Transverse colon (tissue), 4 donors: ENCODE results near the gene TNS1. TPM values are rescaled to one million over a fixed set of nuclear protein-coding genes. Genes with fewer than 3 reads are reported as not detected.

Source experiments
- DNase-seq: peaks from one replicate; pipeline ENCODE4 v3.0.0-alpha.2; 2019
- H3K27ac ChIP-seq, 4 donors: fragments of 200-600 bp; sonication (generic); 2 replicates each; pipeline ENCODE4 v1.5.1; 2016 to 2018; ENCODE audit warnings: inconsistent platforms in 4 of 4
- H3K27me3 ChIP-seq: fragments of 200-600 bp; sonication (generic); 2 replicates; pipeline ENCODE4 v1.5.1; 2017; ENCODE audit warnings: inconsistent platforms
- H3K36me3 ChIP-seq, 4 donors: fragments of 200-600 bp; sonication (generic); 2 replicates each; pipeline ENCODE4 v1.5.1; 2017 to 2019; ENCODE audit warnings: inconsistent platforms in 4 of 4
- H3K4me1 ChIP-seq, 4 donors: fragments of 200-600 bp; sonication (generic); 2 replicates each; pipeline ENCODE4 v1.5.1; 2017 to 2020; ENCODE audit warnings: inconsistent platforms in 4 of 4
- H3K4me3 ChIP-seq, 4 donors: fragments of 200-600 bp; sonication (generic); 1 replicate in 1 of 4; 2 replicates in 3 of 4; pipeline versions ENCODE4 v1.5.1 to v1.6.1; 2017 to 2019; ENCODE audit warnings: inconsistent platforms in 4 of 4
- H3K9me3 ChIP-seq, 2 donors: fragments of 200-600 bp; sonication (generic); 2 replicates each; pipeline ENCODE4 v1.5.1; 2017 to 2019; ENCODE audit warnings: inconsistent platforms in 2 of 2
- CTCF ChIP-seq, 5 experiments: fragments of 200-600 bp in 3 of 5; fragments of 450-650 bp in 2 of 5; sonication (generic) in 3 of 5; IDR thresholded peaks; 1 replicate in 2 of 5; 2 replicates in 3 of 5; pipeline ENCODE4 v1.5.1; 2016 to 2017; ENCODE audit warnings: antibody characterized with exemption in 5 of 5, inconsistent platforms in 3 of 5, mild to moderate bottlenecking in 2 of 5, moderate library complexity in 1 of 5
- EP300 ChIP-seq: sonication (generic); formaldehyde crosslinking; IDR thresholded peaks from one replicate; pipeline ENCODE4 v1.6.1; 2017; ENCODE audit warnings: antibody characterized with exemption, low read depth
- POLR2A ChIP-seq: fragments of 450-650 bp; IDR thresholded peaks from one replicate; pipeline ENCODE4 v1.6.1; 2016; ENCODE audit warnings: antibody characterized with exemption, mild to moderate bottlenecking, moderate library complexity
- POLR2AphosphoS5 ChIP-seq, 3 donors: sonication (generic); formaldehyde crosslinking; IDR thresholded peaks; one replicate each; pipeline ENCODE4 v1.6.1; 2016; ENCODE audit warnings: antibody characterized with exemption in 3 of 3
- WGBS, 2 donors: methylation state at CpG; one replicate each; pipeline ENCODE4 v1.1.5; 2018; ENCODE audit warnings: low coverage in 1 of 2; 5-methylcytosine and 5-hydroxymethylcytosine counted together
- in situ Hi-C, 4 donors: fragments of 200-750 bp; cut with MboI; loops; one replicate each; pipeline versions ENCODE4 v1.15.0 to v1.15.1; 2017; ENCODE audit warnings: low sequenced_read_pairs in 3 of 4, low pct_ligation_motif_present in 1 of 4, low pct_unique_long_range_greater_than_20kb in 1 of 4
- intact Hi-C: fragments of 100-400 bp; cut with DNase I; formaldehyde crosslinking; loops from one replicate; pipeline ENCODE4 v1.15.1; 2023; ENCODE audit warnings: low total_unique reads
- total RNA-seq, 4 donors: library from RNA; depleted of rRNA; stranded (reverse); fragments of >200 nt; gene quantifications; one replicate each; pipeline ENCODE4 v1.1.0, GENCODE V29; 2016

The TNS1 gene
- total RNA-seq, 4 donors from 2014 or later = 101 to 487 (median 231) TPM

- Histone ChIP-seq H3K4me1 (peaks cover 20 to 91% (median 58%) of the 10 kb centered on the region in 4 donors), H3K27ac (peak overlapping the region; percentile 85 to 95 (median 89))
Measured at GRCh38 chr2:217935235-217935879, 67.4 kb downstream of the TNS1 start.

GRCh38 chr2:217934321-217935131 is 68.3 kb downstream of the TNS1 start:
- Histone ChIP-seq H3K27ac (peak overlapping the region; percentile 85 to 95 (median 89)), H3K4me1 (peaks cover 24 to 92% (median 61%) of the 10 kb centered on the region in 4 donors), H3K36me3 (no peaks in the 10 kb centered on the region), H3K4me3 (peak overlapping the region in 2 of 4 donors; percentile 7 to 27), H3K9me3 (no peaks in the 10 kb centered on the region), H3K27me3 (no peaks in the 10 kb centered on the region)
- WGBS, 2 donors = 35 to 40% methylated on average over 2 to 13 of the region's 13 CpGs
- peak; percentile 60 for DNase-seq
- TF ChIP-seq EP300 = no peak
- TF ChIP-seq CTCF (IDR thresholded peaks at IDR 0.05) = no peak
- no peak for TF ChIP-seq POLR2A
- TF ChIP-seq POLR2AphosphoS5 (IDR thresholded peaks at IDR 0.05) = peak; percentile 39 to 42 (median 39)
- intact Hi-C loops (no loop called here), in situ Hi-C loops (no loop called here)

More at GRCh38 chr2:217935235-217935879, 67.4 kb downstream of the TNS1 start:
- in situ Hi-C loops = no loop called here
- Histone ChIP-seq H3K9me3 (no peaks in the 10 kb centered on the region), H3K27me3 (no peaks in the 10 kb centered on the region), H3K4me3 (peak overlapping the region in 2 of 4 donors; percentile 7 to 27), H3K36me3 (no peaks in the 10 kb centered on the region)
- DNase-seq = no peak
- 56 to 100% methylated on average over 1 to 7 of the region's 7 CpGs for WGBS, 2 donors
- intact Hi-C loops = no loop called here
- no peak for TF ChIP-seq POLR2AphosphoS5 (IDR thresholded peaks at IDR 0.05)
- no peak for TF ChIP-seq EP300
- TF ChIP-seq POLR2A = no peak
- TF ChIP-seq CTCF (IDR thresholded peaks at IDR 0.05) = no peak

GRCh38 chr2:217933617-217933993 is 69.2 kb downstream of the TNS1 start:
- peak overlapping the region in 1 of 4 donors; percentile 5 for H3K4me3 ChIP-seq
- in situ Hi-C loops = no loop called here

More at GRCh38 chr2:217933617-217933993, 69.2 kb downstream of the TNS1 start:
- no peak for DNase-seq
- Histone ChIP-seq H3K27me3 (no peaks in the 10 kb centered on the region), H3K27ac (peak overlapping the region; percentile 85 to 95 (median 89)), H3K9me3 (no peaks in the 10 kb centered on the region), H3K36me3 (no peaks in the 10 kb centered on the region), H3K4me1 (peaks cover 33 to 97% (median 69%) of the 10 kb centered on the region in 4 donors)
- intact Hi-C loops = no loop called here
- TF ChIP-seq EP300 (no peak), POLR2AphosphoS5 (IDR thresholded peaks at IDR 0.05) (no peak), POLR2A (no peak), CTCF (IDR thresholded peaks at IDR 0.05) (no peak)
- 40% methylated on average over 3 of the region's 3 CpGs; no CpG with 5 or more reads in 1 of the 2 donors for WGBS, 2 donors
